Muscle layer of colon (tissue), 2 donors: ENCODE measurements around the gene SLC22A16.
A peak's percentile ranks its signal among the peaks of the same experiment; 100 is the strongest.

Source experiments
- H3K27ac ChIP-seq: one replicate; pipeline ENCODE4 v1.7.0; 2013; ENCODE audit warnings: low read depth, mild to moderate bottlenecking, low read length, moderate library complexity
- H3K27me3 ChIP-seq, 2 donors: one replicate each; pipeline ENCODE4 v1.7.0; 2013; ENCODE audit warnings: low read length in 2 of 2, mild to moderate bottlenecking in 2 of 2; ENCODE audit not compliant: insufficient read depth in 2 of 2, control insufficient read depth in 1 of 2
- H3K36me3 ChIP-seq: one replicate; pipeline ENCODE4 v1.7.0; 2013; ENCODE audit warnings: mild to moderate bottlenecking, low read length; ENCODE audit not compliant: insufficient read depth
- H3K4me1 ChIP-seq: one replicate; pipeline ENCODE4 v1.7.0; 2013; ENCODE audit warnings: mild to moderate bottlenecking, low read length; ENCODE audit not compliant: insufficient read depth
- H3K4me3 ChIP-seq, 2 donors: one replicate each; pipeline ENCODE4 v1.7.0; 2013; ENCODE audit warnings: low read length in 2 of 2, low read depth in 1 of 2, mild to moderate bottlenecking in 1 of 2, moderate library complexity in 1 of 2
- H3K9ac ChIP-seq: one replicate; pipeline ENCODE4 v1.7.0; 2013; ENCODE audit warnings: low read length
- H3K9me3 ChIP-seq: one replicate; pipeline ENCODE4 v1.7.0; 2013; ENCODE audit warnings: mild to moderate bottlenecking, low read length
- donor health status: abdominal sarcoma.
- donor health status: Adenocarcinoma of cecum.

Gene SLC22A16

GRCh38 chr6:110476046-110476849 lies at the start of gene SLC22A16:
Gene SLC22A16 (minus strand): TSS chr6:110476613. CDS start chr6:110476574, 39 bp downstream.
- Histone ChIP-seq H3K9ac (no peak within 1 kb of the TSS), H3K27me3 (peaks cover 0 to 12% of the 10 kb centered on the region in 2 donors), H3K4me3 (peak within 1 kb of the TSS in 1 of 2 donors; percentile 43), H3K36me3 (no peaks in the 10 kb centered on the region), H3K27ac (no peak within 1 kb of the TSS), H3K9me3 (no peaks in the 10 kb centered on the region), H3K4me1 (no peaks in the 10 kb centered on the region)

GRCh38 chr6:110525001-110525400 lies 48.6 kb upstream of the SLC22A16 start:
- Histone ChIP-seq H3K9ac (no peak overlapping the region), H3K4me3 (no peak overlapping the region), H3K36me3 (no peaks in the 10 kb centered on the region), H3K4me1 (no peaks in the 10 kb centered on the region), H3K9me3 (no peaks in the 10 kb centered on the region), H3K27ac (no peak overlapping the region), H3K27me3 (no peaks in the 10 kb centered on the region)

DNA sequence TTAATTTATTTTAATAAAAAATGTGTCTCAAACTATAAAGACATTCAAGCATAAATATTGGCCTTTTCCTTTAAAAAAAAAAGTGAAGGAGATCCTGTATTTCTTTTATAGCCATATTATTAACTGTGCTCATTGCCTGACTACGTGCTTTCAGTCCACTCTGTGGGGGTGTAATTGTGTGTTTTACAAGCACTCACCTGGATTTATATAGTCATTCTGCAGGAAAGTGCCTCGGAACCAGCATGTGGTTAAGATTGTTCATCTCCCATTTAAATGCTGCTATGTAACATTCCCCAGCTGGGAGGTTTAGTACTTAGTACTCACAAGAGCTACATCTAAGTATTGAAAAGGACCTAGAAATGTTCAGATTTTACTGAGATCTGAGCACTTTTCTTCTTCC lies 47.9 kb upstream of the SLC22A16 start:
- Histone ChIP-seq H3K36me3 (no peaks in the 10 kb centered on the region), H3K9me3 (no peaks in the 10 kb centered on the region), H3K4me3 (no peak overlapping the region), H3K4me1 (no peaks in the 10 kb centered on the region), H3K27me3 (no peaks in the 10 kb centered on the region), H3K27ac (no peak overlapping the region), H3K9ac (no peak overlapping the region)

- H3K4me3 ChIP-seq, result no peak overlapping the region
These were observed 47.1 kb upstream of the SLC22A16 start for GRCh38 chr6:110523451-110524021.

DNA sequence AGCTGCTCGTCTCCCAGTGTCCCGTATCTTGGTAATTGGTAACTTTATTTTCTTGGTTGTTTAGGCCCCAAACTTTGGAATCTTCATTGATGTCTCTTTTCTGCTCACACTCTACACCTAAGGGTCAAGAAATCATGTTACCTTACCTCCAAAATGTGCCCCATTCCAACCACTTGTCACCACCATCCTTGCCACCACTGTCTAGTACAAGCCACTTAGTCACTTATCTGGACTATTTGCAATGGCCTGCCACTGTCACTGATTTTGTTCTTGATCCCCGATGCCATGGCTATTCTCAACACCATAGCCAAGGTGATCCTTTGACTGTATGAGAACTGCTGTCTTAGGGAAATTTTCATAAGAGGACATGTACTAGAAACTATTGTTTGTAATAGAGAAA lies 46.0 kb upstream of the SLC22A16 start:
- Histone ChIP-seq H3K9me3 (no peaks in the 10 kb centered on the region), H3K27ac (no peak overlapping the region), H3K9ac (no peak overlapping the region), H3K36me3 (no peaks in the 10 kb centered on the region), H3K4me3 (no peak overlapping the region), H3K4me1 (no peaks in the 10 kb centered on the region), H3K27me3 (no peaks in the 10 kb centered on the region)

More at GRCh38 chr6:110523451-110524021, 47.1 kb upstream of the SLC22A16 start:
- Histone ChIP-seq H3K36me3 (no peaks in the 10 kb centered on the region), H3K4me1 (no peaks in the 10 kb centered on the region), H3K27me3 (no peaks in the 10 kb centered on the region), H3K9me3 (no peaks in the 10 kb centered on the region), H3K27ac (no peak overlapping the region), H3K9ac (no peak overlapping the region)

DNA sequence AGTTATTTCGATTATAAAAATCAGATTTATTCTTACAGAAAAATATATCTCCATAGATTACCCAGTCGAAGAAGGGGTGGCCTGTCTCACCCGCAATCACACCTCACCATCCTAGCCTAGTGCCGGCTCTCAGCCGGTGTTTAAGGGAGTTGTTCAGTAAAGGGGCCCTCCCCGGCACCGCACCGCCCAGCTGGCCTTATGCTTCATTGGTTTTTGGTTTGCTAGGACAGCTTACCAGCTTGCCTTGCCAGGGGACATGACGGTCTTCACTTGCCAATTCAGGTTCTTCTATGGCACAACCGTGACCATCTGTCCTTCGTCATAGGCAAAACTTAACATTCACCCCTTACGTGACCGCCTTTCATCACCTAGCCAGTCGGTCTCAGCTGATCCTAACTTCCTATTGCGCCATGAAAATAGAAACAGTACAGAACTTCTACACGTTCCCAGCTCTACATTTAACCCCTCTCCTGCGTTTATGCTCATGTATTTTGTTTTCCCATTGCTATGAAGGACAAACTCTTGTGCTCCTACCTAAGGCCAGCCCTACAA lies 44.7 kb upstream of the SLC22A16 start:
- Histone ChIP-seq H3K4me1 (no peaks in the 10 kb centered on the region), H3K27me3 (no peaks in the 10 kb centered on the region), H3K9ac (no peak overlapping the region), H3K27ac (no peak overlapping the region), H3K36me3 (no peaks in the 10 kb centered on the region), H3K9me3 (no peaks in the 10 kb centered on the region), H3K4me3 (no peak overlapping the region)

DNA sequence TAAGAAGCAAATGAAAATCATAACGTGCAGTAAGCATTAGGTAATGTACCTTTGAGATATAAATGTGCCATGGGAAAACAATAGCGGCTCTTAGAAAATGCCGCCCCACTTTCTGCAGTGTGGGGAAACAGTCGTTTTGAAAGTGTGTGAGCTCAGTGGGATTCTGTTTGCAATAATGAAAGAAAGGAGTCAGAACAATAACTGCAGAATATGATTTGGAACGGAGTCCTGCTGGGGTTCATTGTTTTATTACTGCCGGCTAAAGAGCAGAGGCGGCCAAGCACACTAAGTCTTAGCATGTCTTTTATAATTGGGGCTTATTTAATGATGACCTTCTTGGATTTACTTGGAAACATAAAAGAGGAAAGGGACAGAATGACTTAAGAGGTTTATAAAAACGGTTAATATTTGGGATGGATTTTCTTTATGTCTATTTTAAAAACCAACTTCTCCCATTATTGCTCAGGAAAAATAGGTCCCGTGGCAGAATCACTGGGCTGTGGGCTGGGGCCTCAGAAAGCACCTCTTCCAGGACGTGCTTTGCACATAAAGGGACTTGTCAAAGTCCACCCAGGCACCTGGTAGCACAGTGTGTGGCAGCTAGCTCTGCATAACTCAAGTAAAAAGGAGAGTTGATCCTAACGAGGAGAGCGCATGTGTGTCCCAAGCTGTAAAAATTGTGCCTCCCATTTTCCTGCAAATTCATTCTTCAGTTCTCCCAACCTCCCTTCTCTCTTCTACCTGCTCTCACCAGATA lies 44.0 kb upstream of the SLC22A16 start:
- Histone ChIP-seq H3K27ac (no peak overlapping the region), H3K4me3 (no peak overlapping the region), H3K27me3 (no peaks in the 10 kb centered on the region), H3K9me3 (no peaks in the 10 kb centered on the region), H3K4me1 (no peaks in the 10 kb centered on the region), H3K9ac (no peak overlapping the region), H3K36me3 (no peaks in the 10 kb centered on the region)

- H3K4me3 ChIP-seq, result no peak overlapping the region
- H3K9me3 ChIP-seq, result no peaks in the 10 kb centered on the region
- H3K27me3 ChIP-seq, result no peaks in the 10 kb centered on the region
- H3K36me3 ChIP-seq, result no peaks in the 10 kb centered on the region
- H3K4me1 ChIP-seq, result no peaks in the 10 kb centered on the region
- H3K27ac ChIP-seq, result no peak overlapping the region
- H3K9ac ChIP-seq, result no peak overlapping the region
These were observed 41.3 kb upstream of the SLC22A16 start for GRCh38 chr6:110517601-110518281.

GRCh38 chr6:110517034-110517433 lies 40.6 kb upstream of the SLC22A16 start:
- H3K9ac ChIP-seq, result no peak overlapping the region

DNA sequence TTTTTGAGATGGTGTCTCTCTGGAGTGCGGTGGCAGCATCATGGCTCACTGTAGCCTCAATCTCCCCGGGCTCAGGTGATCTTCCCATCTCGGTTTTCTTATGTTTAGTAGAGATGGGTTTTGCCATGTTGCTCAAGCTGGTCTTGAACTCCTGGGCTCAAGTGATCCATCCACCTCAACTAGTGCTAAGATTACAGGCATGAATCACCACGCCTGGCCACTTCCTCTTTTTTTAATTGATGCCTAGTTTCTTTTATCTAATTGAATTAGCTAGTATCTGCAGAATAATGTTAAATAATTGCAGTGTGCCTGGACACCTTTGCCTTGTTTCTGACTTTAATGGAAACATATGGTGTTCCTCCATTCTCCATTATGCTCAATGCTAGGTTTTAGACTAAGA lies 38.4 kb upstream of the SLC22A16 start:
- Histone ChIP-seq H3K4me1 (no peaks in the 10 kb centered on the region), H3K27ac (no peak overlapping the region)

More at GRCh38 chr6:110517034-110517433, 40.6 kb upstream of the SLC22A16 start:
- no peak overlapping the region for H3K4me3 ChIP-seq
- H3K4me1 ChIP-seq, result no peaks in the 10 kb centered on the region
- no peaks in the 10 kb centered on the region for H3K9me3 ChIP-seq
- H3K27ac ChIP-seq, result no peak overlapping the region
- no peaks in the 10 kb centered on the region for H3K36me3 ChIP-seq
- no peaks in the 10 kb centered on the region for H3K27me3 ChIP-seq

GRCh38 chr6:110512991-110513390 lies 36.6 kb upstream of the SLC22A16 start:
- Histone ChIP-seq H3K27ac (no peak overlapping the region), H3K9me3 (no peaks in the 10 kb centered on the region), H3K4me3 (no peak overlapping the region), H3K27me3 (no peaks in the 10 kb centered on the region), H3K9ac (no peak overlapping the region), H3K36me3 (no peaks in the 10 kb centered on the region), H3K4me1 (no peaks in the 10 kb centered on the region)

More for the DNA sequence above, 38.4 kb upstream of the SLC22A16 start:
- Histone ChIP-seq H3K4me3 (no peak overlapping the region), H3K9ac (no peak overlapping the region), H3K36me3 (no peaks in the 10 kb centered on the region), H3K9me3 (no peaks in the 10 kb centered on the region), H3K27me3 (no peaks in the 10 kb centered on the region)
